ENCODE results near the gene MCC.

- TF ChIP-seq CTCF (conservative IDR thresholded peaks at IDR 0.05): no peak
- no peak for TF ChIP-seq ZFX (IDR thresholded peaks at IDR 0.05)
Measured at GRCh38 chr5:113463032-113463431, 25.2 kb downstream of the MCC start.
